Measurements from ENCODE around the gene ZNF595. TPM values are rescaled to one million over a fixed set of nuclear protein-coding genes. Genes with fewer than 3 reads are reported as not detected.
"Not testable (repeated sequence)": the region's sequence is repeated elsewhere in the genome, so short reads cannot be mapped to it uniquely, and the experiment has no call there.

Gene ZNF595
- total RNA-seq, 6 experiments from 2014 or later: 5.2 to 9.3 (median 7.0) TPM

DNA sequence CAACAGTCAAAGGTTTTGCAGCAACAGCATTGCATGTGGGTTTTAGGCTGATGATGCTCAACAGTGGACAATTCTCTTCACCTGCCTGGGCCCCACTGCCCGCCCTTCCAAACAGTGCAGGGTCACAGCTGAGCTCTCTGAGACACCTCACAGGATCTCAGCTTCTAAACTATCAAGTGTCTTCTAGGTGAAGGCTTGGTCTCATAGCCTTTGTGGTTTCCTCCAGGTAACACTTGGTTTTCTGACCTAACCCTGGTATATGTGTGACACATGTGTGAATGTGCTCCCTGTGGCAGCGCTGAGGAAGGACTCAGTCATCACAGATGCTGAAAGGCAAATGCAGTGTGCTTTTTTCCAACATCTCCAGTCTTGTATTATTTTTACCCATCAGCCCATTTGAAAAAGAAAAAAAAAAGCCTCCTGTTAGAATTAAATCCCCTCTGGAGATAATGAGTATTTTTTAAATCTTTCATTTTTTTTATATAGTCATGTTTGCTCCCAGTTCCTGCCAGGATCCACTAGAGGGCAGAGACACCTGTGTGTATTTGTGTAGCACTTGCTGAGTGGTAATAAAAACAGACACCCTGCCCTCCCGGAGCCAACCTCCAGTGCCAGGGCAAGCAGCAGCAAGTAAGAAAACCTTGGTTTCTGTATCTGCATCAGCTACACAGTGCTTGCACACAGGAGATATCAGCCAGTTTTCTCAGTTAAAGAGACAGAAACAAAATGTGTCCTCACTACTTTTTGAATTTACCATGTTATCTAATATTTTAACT lies 24.2 kb upstream of the ZNF595 start:
- DNase-seq (peak; percentile 32 to 57 (median 52)), ATAC-seq (peak; percentile 42 to 59 (median 53))
- H3K27ac ChIP-seq; H3K36me3 ChIP-seq; intact Hi-C loops (cut with DNase I); H3K4me1 ChIP-seq; H3K4me3 ChIP-seq; H3K27me3 ChIP-seq; H3K9me3 ChIP-seq: not testable (repeated sequence)
- WGBS (ENCODE audit: insufficient coverage, low coverage, low lambda C conversion rate, missing lambda C conversion rate): 22% methylated on average over 1 of the region's 3 CpGs
- TF ChIP-seq, protein P1, sequence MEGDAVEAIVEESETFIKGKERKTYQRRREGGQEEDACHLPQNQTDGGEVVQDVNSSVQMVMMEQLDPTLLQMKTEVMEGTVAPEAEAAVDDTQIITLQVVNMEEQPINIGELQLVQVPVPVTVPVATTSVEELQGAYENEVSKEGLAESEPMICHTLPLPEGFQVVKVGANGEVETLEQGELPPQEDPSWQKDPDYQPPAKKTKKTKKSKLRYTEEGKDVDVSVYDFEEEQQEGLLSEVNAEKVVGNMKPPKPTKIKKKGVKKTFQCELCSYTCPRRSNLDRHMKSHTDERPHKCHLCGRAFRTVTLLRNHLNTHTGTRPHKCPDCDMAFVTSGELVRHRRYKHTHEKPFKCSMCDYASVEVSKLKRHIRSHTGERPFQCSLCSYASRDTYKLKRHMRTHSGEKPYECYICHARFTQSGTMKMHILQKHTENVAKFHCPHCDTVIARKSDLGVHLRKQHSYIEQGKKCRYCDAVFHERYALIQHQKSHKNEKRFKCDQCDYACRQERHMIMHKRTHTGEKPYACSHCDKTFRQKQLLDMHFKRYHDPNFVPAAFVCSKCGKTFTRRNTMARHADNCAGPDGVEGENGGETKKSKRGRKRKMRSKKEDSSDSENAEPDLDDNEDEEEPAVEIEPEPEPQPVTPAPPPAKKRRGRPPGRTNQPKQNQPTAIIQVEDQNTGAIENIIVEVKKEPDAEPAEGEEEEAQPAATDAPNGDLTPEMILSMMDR (IDR thresholded peaks at IDR 0.05): peak in 2 of 4 donors; percentile 8 to 9

DNA sequence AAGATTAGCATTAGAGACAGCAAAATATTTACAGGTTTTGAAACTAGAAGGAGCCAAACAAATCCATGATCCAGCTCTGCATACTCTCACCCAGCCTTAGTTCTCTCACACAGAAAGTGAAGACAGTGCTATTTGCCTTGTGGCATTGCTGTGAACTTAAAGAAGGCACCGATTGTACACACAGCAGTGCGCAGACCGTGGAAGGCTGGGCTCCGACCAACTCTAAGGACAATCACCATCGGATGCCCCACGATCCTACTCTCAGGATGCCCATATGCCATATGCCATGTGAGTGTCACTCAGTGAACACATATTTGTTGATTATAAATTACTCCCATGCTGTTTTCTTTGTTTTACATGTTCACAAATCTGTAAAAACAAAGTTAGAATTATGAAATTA lies 19.8 kb upstream of the ZNF595 start:
- H3K27me3 ChIP-seq; H3K36me3 ChIP-seq; H3K4me1 ChIP-seq; H3K4me3 ChIP-seq; DNase-seq; H3K9me3 ChIP-seq; H3K27ac ChIP-seq; intact Hi-C loops (cut with DNase I): not testable (repeated sequence)
- ATAC-seq: peak in 1 of 4 donors; percentile 46
- no CpG with 5 or more reads among the region's 6 CpGs for WGBS (ENCODE audit: insufficient coverage, low coverage, low lambda C conversion rate, missing lambda C conversion rate)

DNA sequence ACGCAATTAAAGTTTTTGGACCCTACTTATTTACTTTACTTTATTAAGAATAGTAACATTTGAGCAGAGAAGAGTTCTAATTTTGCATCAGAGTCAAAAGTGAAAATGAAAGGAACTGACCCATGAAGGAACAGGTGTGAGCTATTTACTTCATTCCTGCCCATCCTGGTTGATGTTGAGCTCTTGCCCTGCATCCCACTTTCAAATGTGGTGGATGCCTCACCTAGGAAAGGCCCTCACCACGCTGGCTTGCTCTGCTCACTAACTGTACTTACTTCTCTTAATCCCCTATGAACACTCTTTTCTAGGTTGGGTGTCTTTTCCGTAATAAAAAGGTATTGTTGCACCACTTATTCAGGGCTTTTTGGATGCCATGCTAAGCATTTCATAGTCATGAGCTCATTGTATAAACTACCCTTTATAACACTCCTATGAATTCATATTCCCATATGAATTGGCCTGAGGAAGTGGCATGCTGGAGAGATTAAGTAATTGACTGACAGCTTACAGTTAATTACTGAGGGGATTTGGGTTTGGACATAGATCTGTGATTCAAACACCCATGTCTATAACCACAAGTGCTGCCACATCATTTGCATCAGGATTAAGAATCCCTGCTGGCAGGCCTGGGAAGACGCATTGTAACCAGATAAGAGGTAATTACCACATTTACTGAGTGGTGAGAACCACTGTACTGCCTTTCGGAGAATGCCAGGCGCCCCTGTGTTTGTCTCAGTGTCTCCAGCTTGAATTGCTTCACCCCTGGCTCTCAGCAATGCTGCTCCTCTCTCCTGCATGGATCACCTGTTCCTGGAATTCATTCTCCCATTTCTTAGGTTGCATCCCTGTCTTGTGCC lies 16.3 kb upstream of the ZNF595 start:
- H3K36me3 ChIP-seq; H3K27me3 ChIP-seq; intact Hi-C loops (cut with DNase I); DNase-seq; H3K4me3 ChIP-seq; H3K27ac ChIP-seq; H3K9me3 ChIP-seq; H3K4me1 ChIP-seq: not testable (repeated sequence)
- 61% methylated on average over 3 of the region's 6 CpGs for WGBS (ENCODE audit: insufficient coverage, low coverage, low lambda C conversion rate, missing lambda C conversion rate)
- ATAC-seq: peak in 1 of 4 donors; percentile 18

DNA sequence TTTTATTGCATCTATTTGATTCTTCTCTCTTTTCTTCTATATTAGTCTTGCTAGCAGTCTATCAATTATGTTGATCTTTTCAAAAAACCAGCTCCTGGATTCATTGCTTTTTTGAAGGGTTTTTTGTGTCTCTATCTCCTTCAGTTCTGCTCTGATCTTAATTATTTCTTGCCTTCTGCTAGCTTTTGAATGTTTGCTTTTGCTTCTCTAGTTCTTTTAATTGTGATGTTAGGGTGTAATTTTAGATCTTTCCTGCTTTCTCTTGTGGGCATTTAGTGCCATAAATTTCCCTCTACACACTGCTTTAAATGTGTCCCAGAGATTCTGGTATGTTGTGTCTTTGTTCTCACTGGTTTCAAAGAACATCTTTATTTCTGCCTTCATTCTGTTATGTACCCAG lies 14.9 kb upstream of the ZNF595 start:
- H3K36me3 ChIP-seq; H3K9me3 ChIP-seq; intact Hi-C loops (cut with DNase I); H3K27me3 ChIP-seq; H3K27ac ChIP-seq; H3K4me1 ChIP-seq; ATAC-seq; H3K4me3 ChIP-seq; DNase-seq: not testable (repeated sequence)

DNA sequence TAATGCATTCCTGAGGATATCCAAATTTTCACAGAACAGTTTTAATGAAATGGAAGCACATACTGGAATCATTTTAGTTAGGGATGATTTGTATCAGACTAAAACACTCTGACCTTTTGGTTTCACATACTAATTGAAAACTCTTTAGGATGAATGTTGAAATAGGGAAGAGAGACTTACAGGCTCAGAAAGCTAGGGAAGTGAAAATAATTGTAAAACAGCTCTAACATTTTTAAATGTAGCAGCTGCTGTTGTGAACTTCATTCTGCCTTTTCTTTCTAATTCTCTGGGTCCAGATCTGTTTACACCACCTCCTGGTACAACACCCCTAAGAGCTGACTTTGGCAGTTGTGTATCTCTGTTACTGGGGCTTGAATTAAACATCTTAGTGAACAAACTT lies 9.7 kb upstream of the ZNF595 start:
- H3K27me3 ChIP-seq; H3K36me3 ChIP-seq; DNase-seq; H3K4me1 ChIP-seq; H3K4me3 ChIP-seq; H3K27ac ChIP-seq; H3K9me3 ChIP-seq; intact Hi-C loops (cut with DNase I): not testable (repeated sequence)
- ATAC-seq: peak in 2 of 4 donors; percentile 38 to 63

DNA sequence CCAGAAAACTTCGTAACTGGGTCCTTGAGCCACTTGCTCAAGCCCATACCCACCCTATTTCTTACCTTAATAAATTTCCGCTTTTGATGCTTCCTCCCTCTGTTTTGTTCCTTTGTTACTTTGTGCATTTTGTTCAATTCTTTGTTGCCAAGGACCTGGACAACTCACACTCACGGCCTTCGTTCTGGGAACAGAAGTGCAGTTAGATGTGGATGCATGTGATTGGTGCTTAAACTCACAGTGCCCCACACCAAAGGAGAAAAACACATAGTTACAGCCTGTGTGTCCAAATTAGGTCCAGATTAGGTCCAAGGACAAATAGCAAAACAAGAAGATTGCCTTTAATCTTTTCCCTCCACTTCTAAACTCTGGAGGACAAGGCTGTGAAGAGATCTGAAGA lies 1.9 kb upstream of the ZNF595 start:
- ATAC-seq; intact Hi-C loops (cut with DNase I); H3K27me3 ChIP-seq; H3K9me3 ChIP-seq; H3K36me3 ChIP-seq; H3K4me1 ChIP-seq; H3K4me3 ChIP-seq; DNase-seq; H3K27ac ChIP-seq: not testable (repeated sequence)
- 55% methylated on average over 4 of the region's 4 CpGs for WGBS (ENCODE audit: insufficient coverage, low coverage, low lambda C conversion rate, missing lambda C conversion rate)

DNA sequence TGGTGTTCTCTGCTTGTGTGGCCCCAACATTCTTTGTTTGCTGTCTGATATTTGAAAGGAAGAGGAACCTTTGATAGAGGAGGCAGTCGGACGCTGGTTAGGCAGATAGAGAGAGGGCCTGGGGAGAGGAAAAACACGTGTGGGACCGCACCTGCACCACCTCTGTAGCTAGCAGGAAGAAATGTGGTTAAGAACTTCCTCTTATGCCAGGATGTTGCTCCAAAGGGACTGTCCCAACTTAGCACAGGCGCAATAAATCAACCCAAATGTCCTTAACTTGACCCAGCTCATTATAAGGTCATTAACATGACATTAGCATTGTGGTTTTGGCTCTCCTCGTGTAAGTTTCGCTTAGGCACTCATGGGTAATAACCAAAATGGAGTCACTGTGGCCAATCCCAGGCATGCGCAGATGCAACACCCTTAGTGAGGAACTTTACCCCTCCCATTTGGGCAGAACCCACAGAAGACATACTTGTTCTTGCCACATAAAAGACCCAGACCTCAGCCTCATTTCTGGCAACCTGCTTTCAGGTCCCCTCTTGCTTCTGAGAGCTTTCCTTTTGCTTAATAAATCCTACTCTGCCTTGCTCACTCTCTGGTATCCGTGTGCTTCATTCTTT lies 1.4 kb upstream of the ZNF595 start:
- H3K27me3 ChIP-seq; intact Hi-C loops (cut with DNase I); H3K4me1 ChIP-seq; DNase-seq; H3K36me3 ChIP-seq; ATAC-seq; H3K9me3 ChIP-seq; H3K4me3 ChIP-seq; H3K27ac ChIP-seq: not testable (repeated sequence)
- 62% methylated on average over 3 of the region's 9 CpGs for WGBS (ENCODE audit: insufficient coverage, low coverage, low lambda C conversion rate, missing lambda C conversion rate)

DNA sequence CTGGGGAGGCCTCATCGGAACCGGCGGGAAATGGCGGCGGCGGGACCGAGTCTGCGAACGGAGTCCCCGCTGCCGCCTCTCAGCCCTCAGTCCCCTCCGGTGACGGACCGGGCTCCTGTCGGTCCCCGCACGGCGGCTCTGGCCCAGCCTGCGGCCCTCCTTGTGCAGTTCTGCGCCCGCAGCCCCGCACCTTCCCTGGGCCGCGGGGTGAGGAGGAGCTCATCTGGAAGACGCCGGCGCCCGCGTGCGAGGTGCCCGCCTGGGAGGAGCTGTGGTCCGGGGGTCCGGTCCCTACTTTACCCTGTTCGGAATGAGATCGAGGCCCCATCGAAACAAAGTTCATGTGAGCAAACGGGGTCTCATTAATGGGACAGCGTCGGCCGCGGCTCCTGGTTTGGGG lies 400 bp downstream of the ZNF595 start:
- H3K36me3 ChIP-seq; DNase-seq; H3K27ac ChIP-seq; intact Hi-C loops (cut with DNase I); H3K4me1 ChIP-seq; H3K9me3 ChIP-seq; H3K27me3 ChIP-seq: not testable (repeated sequence)
- ATAC-seq: peak in 2 of 4 donors; percentile 20 to 22
- WGBS (ENCODE audit: insufficient coverage, low coverage, low lambda C conversion rate, missing lambda C conversion rate): no CpG with 5 or more reads among the region's 41 CpGs
- peak overlapping the region in 2 of 3 donors; percentile 18 to 40 for H3K4me3 ChIP-seq

DNA sequence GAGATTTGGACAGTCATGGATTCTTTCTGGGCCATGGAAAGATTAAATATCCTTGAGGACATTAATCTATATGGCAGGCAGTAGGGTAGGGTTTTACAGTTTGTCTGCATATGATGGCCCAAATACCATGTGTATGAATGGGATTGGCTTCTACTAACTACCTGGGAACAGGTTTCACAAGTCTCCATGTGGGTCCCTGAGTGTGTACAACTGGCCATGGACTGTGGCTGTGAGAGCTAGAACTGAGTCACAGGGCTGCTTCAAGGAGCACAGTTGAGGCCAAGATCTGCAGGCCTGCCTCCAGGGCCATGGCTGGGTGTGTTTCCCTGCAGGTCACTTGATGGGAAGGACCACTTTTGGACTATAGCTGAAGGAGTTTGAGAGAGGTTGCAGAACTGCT lies 11.6 kb downstream of the ZNF595 start:
- H3K9me3 ChIP-seq: peaks cover 3 to 11% (median 5%) of the 10 kb centered on the region in 4 donors

More for the DNA sequence above, 11.6 kb downstream of the ZNF595 start:
- intact Hi-C loops (cut with DNase I); H3K36me3 ChIP-seq; H3K4me3 ChIP-seq; H3K27me3 ChIP-seq; DNase-seq; H3K4me1 ChIP-seq; H3K27ac ChIP-seq: not testable (repeated sequence)
- peak in 2 of 4 donors; percentile 25 to 35 for ATAC-seq
